Trophoblast cell (in vitro differentiated cells and primary cell): Measurements from ENCODE around the gene PURB.

ENCODE experiments used
- DNase-seq, 2 donors: peaks; one replicate each; pipeline ENCODE4 v3.0.0-alpha.2; 2016
- H2AFZ ChIP-seq: 2 replicates; pipeline ENCODE4 v1.6.1; 2013; ENCODE audit warnings: low read length, moderate library complexity, mild to moderate bottlenecking; ENCODE audit not compliant: insufficient read depth, poor library complexity
- H2AK5ac ChIP-seq: 2 replicates; pipeline ENCODE4 v1.6.1; 2013; ENCODE audit warnings: mild to moderate bottlenecking, low read length
- H2BK120ac ChIP-seq: 2 replicates; pipeline ENCODE4 v1.6.1; 2013; ENCODE audit warnings: low read length, mild to moderate bottlenecking, moderate library complexity; ENCODE audit not compliant: insufficient read depth, poor library complexity
- H2BK12ac ChIP-seq: 2 replicates; pipeline ENCODE4 v1.6.1; 2013; ENCODE audit warnings: mild to moderate bottlenecking, low read length, moderate library complexity
- H2BK5ac ChIP-seq: 2 replicates; pipeline ENCODE4 v1.6.1; 2013; ENCODE audit warnings: low read length, low read depth, moderate library complexity, mild to moderate bottlenecking; ENCODE audit not compliant: poor library complexity
- H3K14ac ChIP-seq: 2 replicates; pipeline ENCODE4 v1.6.1; 2013; ENCODE audit warnings: mild to moderate bottlenecking, low read length
- H3K18ac ChIP-seq: 2 replicates; pipeline ENCODE4 v1.6.1; 2013; ENCODE audit warnings: mild to moderate bottlenecking, low read length
- H3K23ac ChIP-seq: 2 replicates; pipeline ENCODE4 v1.6.1; 2013; ENCODE audit warnings: low read length
- H3K27ac ChIP-seq: 2 replicates; pipeline ENCODE4 v1.5.1; 2013; ENCODE audit warnings: low read depth, mild to moderate bottlenecking, inconsistent platforms, low read length, moderate library complexity
- H3K27me3 ChIP-seq: 2 replicates; pipeline ENCODE4 v1.6.1; 2013; ENCODE audit warnings: inconsistent platforms, mild to moderate bottlenecking, low read length, moderate library complexity; ENCODE audit not compliant: insufficient read depth
- H3K36me3 ChIP-seq, 2 experiments: 1 replicate in 1 of 2; 2 replicates in 1 of 2; pipeline ENCODE4 v1.6.1; 2013; ENCODE audit warnings: low read length in 2 of 2, mild to moderate bottlenecking in 2 of 2, moderate library complexity in 1 of 2; ENCODE audit not compliant: insufficient read depth in 2 of 2, control insufficient read depth in 1 of 2
- H3K4ac ChIP-seq: 2 replicates; pipeline ENCODE4 v1.6.1; 2013; ENCODE audit warnings: low read depth, mild to moderate bottlenecking, low read length, moderate library complexity
- H3K4me1 ChIP-seq, 2 experiments: 1 replicate in 1 of 2; 2 replicates in 1 of 2; pipeline ENCODE4 v1.6.1; 2013; ENCODE audit warnings: low read length in 2 of 2, mild to moderate bottlenecking in 2 of 2, moderate library complexity in 1 of 2; ENCODE audit not compliant: insufficient read depth in 2 of 2, control insufficient read depth in 1 of 2
- H3K4me2 ChIP-seq: 2 replicates; pipeline ENCODE4 v1.6.1; 2013; ENCODE audit warnings: inconsistent platforms, mild to moderate bottlenecking, low read length, moderate library complexity
- H3K4me3 ChIP-seq: 2 replicates; pipeline ENCODE4 v1.5.1; 2013; ENCODE audit warnings: mild to moderate bottlenecking, low read depth, low read length, inconsistent platforms
- H3K79me1 ChIP-seq: one replicate; pipeline ENCODE4 v1.6.1; 2013; ENCODE audit warnings: low read length
- H3K79me2 ChIP-seq: 2 replicates; pipeline ENCODE4 v1.6.1; 2013; ENCODE audit warnings: low read length, mild to moderate bottlenecking; ENCODE audit not compliant: control insufficient read depth, insufficient read depth, poor library complexity
- H3K9ac ChIP-seq: 2 replicates; pipeline ENCODE4 v1.6.1; 2013; ENCODE audit warnings: mild to moderate bottlenecking, low read length
- H3K9me3 ChIP-seq: 2 replicates; pipeline ENCODE4 v1.6.1; 2013; ENCODE audit warnings: low read depth, mild to moderate bottlenecking, control low read depth, inconsistent platforms, low read length; ENCODE audit not compliant: insufficient read depth
- H4K12ac ChIP-seq: 2 replicates; pipeline ENCODE4 v1.6.1; 2013; ENCODE audit warnings: low read depth, mild to moderate bottlenecking, low read length, moderate library complexity
- H4K8ac ChIP-seq: 2 replicates; pipeline ENCODE4 v1.6.1; 2013; ENCODE audit warnings: low read depth, mild to moderate bottlenecking, low read length, moderate library complexity
- H4K91ac ChIP-seq: one replicate; pipeline ENCODE4 v1.6.1; 2013; ENCODE audit warnings: low read depth, mild to moderate bottlenecking, low read length, moderate library complexity
- WGBS: extraction: QIAGEN DNeasy Blood & Tissue Kit; methylation state at CpG from one replicate; pipeline ENCODE4 v1.1.7; 2013; ENCODE audit warnings: missing lambda C conversion rate; ENCODE audit not compliant: insufficient read length, insufficient coverage; ENCODE audit errors: extremely low coverage; 5-methylcytosine and 5-hydroxymethylcytosine counted together

The PURB gene

GRCh38 chr7:44853391-44853790 lies 31.9 kb downstream of the PURB start:
- no peak overlapping the region for H3K9ac ChIP-seq
- no peaks in the 10 kb centered on the region for H3K9me3 ChIP-seq
- no peak overlapping the region for H3K27ac ChIP-seq
- H3K18ac ChIP-seq, result no peak overlapping the region
- H4K8ac ChIP-seq, result no peak overlapping the region
- H3K23ac ChIP-seq, result no peak overlapping the region
- H2BK12ac ChIP-seq, result no peak overlapping the region
- H2AK5ac ChIP-seq, result no peak overlapping the region
- H2AFZ ChIP-seq, result no peak overlapping the region
- no peak overlapping the region for H4K91ac ChIP-seq
- WGBS, result no CpG with 5 or more reads among the region's 3 CpGs
- H3K4me2 ChIP-seq, result no peak overlapping the region
- H3K14ac ChIP-seq, result no peak overlapping the region
- DNase-seq, result peak; percentile 83 to 87
- H3K79me2 ChIP-seq, result peaks cover 1% of the 10 kb centered on the region
- H3K4me1 ChIP-seq, result peaks cover 3% of the 10 kb centered on the region in 2 experiments
- H3K79me1 ChIP-seq, result peaks cover 3% of the 10 kb centered on the region
- no peak overlapping the region for H2BK5ac ChIP-seq
- H3K4me3 ChIP-seq, result no peak overlapping the region
- H3K27me3 ChIP-seq, result no peaks in the 10 kb centered on the region
- H4K12ac ChIP-seq, result no peak overlapping the region
- H2BK120ac ChIP-seq, result no peak overlapping the region
- no peaks in the 10 kb centered on the region for H3K36me3 ChIP-seq
- H3K4ac ChIP-seq, result no peak overlapping the region

- H3K27ac ChIP-seq, result no peak overlapping the region
- no peak overlapping the region for H4K8ac ChIP-seq
- H3K4me1 ChIP-seq, result peaks cover 3% of the 10 kb centered on the region in 2 experiments
- no CpG with 5 or more reads among the region's 3 CpGs for WGBS
- no peak overlapping the region for H4K91ac ChIP-seq
- no peaks in the 10 kb centered on the region for H3K9me3 ChIP-seq
- H3K4me2 ChIP-seq, result no peak overlapping the region
- H3K9ac ChIP-seq, result no peak overlapping the region
- no peaks in the 10 kb centered on the region for H3K27me3 ChIP-seq
- no peak overlapping the region for H2BK5ac ChIP-seq
- peak in 1 of 2 donors; percentile 80 for DNase-seq
- no peak overlapping the region for H2AK5ac ChIP-seq
- no peak overlapping the region for H3K4me3 ChIP-seq
- no peak overlapping the region for H3K18ac ChIP-seq
- no peak overlapping the region for H2BK12ac ChIP-seq
- H3K14ac ChIP-seq, result no peak overlapping the region
- peaks cover 2% of the 10 kb centered on the region for H3K79me2 ChIP-seq
- H3K79me1 ChIP-seq, result peaks cover 6% of the 10 kb centered on the region
- H2BK120ac ChIP-seq, result no peak overlapping the region
- H3K36me3 ChIP-seq, result no peaks in the 10 kb centered on the region
- H3K4ac ChIP-seq, result no peak overlapping the region
- H4K12ac ChIP-seq, result no peak overlapping the region
- no peak overlapping the region for H3K23ac ChIP-seq
- H2AFZ ChIP-seq, result no peak overlapping the region
Measured at GRCh38 chr7:44852590-44852989, 32.7 kb downstream of the PURB start.

DNA sequence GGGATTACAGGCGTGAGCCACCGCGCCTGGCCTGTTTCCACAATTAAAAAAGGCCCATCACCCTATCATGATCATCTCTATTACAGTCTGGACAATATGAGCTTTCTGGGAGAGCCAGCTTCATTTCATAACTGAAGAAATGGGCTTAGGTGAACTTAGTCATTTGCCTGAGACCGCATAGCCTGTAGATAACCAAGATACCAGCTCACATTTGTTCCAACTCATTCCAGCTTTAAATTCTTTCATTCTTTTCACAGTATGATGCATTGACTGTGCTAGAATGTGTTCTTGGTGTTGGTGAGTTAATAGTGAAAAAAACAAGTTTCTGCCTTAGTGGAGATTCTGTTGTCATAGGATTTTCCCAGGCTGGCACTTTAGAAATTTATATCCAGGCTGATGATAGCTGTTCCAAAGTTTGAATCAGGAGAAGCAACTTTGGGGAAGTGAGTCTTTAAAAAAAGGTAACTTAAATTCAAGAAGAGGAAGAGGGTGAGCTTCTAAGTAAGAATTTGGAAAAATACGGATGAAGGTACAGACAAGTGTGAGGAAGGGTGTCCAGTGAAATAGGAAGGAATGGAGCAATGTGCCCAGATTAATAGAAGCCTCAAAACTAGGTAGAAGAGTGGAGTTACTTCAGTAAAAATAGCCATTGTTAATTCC lies 35.3 kb downstream of the PURB start:
- no peak overlapping the region for H3K4me2 ChIP-seq
- H3K27me3 ChIP-seq, result no peaks in the 10 kb centered on the region
- peaks cover 3% of the 10 kb centered on the region in 2 experiments for H3K4me1 ChIP-seq
- H3K14ac ChIP-seq, result no peak overlapping the region
- H3K23ac ChIP-seq, result no peak overlapping the region
- no peak overlapping the region for H2BK120ac ChIP-seq
- H4K8ac ChIP-seq, result no peak overlapping the region
- no peak overlapping the region for H3K27ac ChIP-seq
- no CpG with 5 or more reads among the region's 5 CpGs for WGBS
- H3K4ac ChIP-seq, result no peak overlapping the region
- H3K79me1 ChIP-seq, result peaks cover 6% of the 10 kb centered on the region
- H2BK5ac ChIP-seq, result no peak overlapping the region
- no peaks in the 10 kb centered on the region for H3K36me3 ChIP-seq
- no peak overlapping the region for H2BK12ac ChIP-seq
- peak; percentile 80 to 91 for DNase-seq
- H3K79me2 ChIP-seq, result peaks cover 4% of the 10 kb centered on the region
- no peak overlapping the region for H3K9ac ChIP-seq
- no peak overlapping the region for H4K91ac ChIP-seq
- H3K4me3 ChIP-seq, result no peak overlapping the region
- H3K18ac ChIP-seq, result no peak overlapping the region
- no peaks in the 10 kb centered on the region for H3K9me3 ChIP-seq
- H2AK5ac ChIP-seq, result no peak overlapping the region
- no peak overlapping the region for H4K12ac ChIP-seq
- no peak overlapping the region for H2AFZ ChIP-seq

DNA sequence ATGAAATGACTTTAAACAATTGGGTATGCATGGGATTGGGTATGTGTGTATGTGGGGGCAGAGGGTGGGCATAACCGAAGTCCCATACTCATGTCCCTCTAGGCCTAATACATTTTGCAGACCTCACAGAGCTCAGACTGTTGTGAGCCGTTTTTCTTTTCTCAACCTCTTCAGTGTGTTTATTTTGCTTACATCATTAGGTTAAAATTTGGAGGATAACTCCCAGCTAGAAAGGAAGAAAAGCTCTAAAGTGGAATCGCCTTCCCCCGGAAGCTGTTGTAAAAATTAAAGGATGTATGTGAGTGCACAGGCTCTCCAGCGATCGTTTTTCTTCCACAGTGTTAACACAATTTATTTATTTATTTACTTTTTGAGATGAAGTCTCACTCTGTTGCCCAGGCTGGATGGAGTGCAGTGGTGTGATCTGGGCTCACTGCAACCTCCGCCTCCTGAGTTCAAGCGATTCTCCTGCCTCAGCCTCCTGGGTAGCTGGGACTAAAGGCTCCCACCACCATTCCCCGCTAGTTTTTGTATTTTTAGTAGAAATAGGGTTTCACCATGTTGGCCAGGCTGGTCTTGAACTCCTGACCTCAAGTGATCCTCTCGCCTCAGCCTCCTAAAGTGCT lies 36.0 kb downstream of the PURB start:
- Histone ChIP-seq H3K36me3 (no peaks in the 10 kb centered on the region), H2BK12ac (no peak overlapping the region), H3K18ac (no peak overlapping the region), H4K12ac (no peak overlapping the region), H3K9me3 (no peaks in the 10 kb centered on the region), H3K27ac (no peak overlapping the region), H2AFZ (no peak overlapping the region), H4K91ac (no peak overlapping the region), H4K8ac (no peak overlapping the region), H3K79me1 (peaks cover 6% of the 10 kb centered on the region), H3K27me3 (no peaks in the 10 kb centered on the region), H3K14ac (no peak overlapping the region), H3K4ac (no peak overlapping the region), H3K4me3 (no peak overlapping the region), H3K9ac (no peak overlapping the region), H3K4me2 (no peak overlapping the region), H3K23ac (no peak overlapping the region), H2BK5ac (no peak overlapping the region), H3K79me2 (peaks cover 6% of the 10 kb centered on the region), H2AK5ac (no peak overlapping the region), H3K4me1 (peaks cover 3% of the 10 kb centered on the region in 2 experiments), H2BK120ac (no peak overlapping the region)
- peak in 1 of 2 donors; percentile 27 for DNase-seq
- no CpG with 5 or more reads among the region's 10 CpGs for WGBS
